Stimulated activated CD4-positive, alpha-beta T cell treated with anti-CD3 and anti-CD28 coated beads, Interleukin-12 subunit alpha, Interleukin-12 subunit beta, amount 100 ng/mL, for 4 hours (primary cell): ENCODE results near the gene SLC1A5.
"Not testable (repeated sequence)": the region's sequence is repeated elsewhere in the genome, so short reads cannot be mapped to it uniquely, and the experiment has no call there.

Experiments used
- DNase-seq: peaks from one replicate; pipeline ENCODE4 v3.0.0-alpha.2; 2020

Gene SLC1A5

DNA sequence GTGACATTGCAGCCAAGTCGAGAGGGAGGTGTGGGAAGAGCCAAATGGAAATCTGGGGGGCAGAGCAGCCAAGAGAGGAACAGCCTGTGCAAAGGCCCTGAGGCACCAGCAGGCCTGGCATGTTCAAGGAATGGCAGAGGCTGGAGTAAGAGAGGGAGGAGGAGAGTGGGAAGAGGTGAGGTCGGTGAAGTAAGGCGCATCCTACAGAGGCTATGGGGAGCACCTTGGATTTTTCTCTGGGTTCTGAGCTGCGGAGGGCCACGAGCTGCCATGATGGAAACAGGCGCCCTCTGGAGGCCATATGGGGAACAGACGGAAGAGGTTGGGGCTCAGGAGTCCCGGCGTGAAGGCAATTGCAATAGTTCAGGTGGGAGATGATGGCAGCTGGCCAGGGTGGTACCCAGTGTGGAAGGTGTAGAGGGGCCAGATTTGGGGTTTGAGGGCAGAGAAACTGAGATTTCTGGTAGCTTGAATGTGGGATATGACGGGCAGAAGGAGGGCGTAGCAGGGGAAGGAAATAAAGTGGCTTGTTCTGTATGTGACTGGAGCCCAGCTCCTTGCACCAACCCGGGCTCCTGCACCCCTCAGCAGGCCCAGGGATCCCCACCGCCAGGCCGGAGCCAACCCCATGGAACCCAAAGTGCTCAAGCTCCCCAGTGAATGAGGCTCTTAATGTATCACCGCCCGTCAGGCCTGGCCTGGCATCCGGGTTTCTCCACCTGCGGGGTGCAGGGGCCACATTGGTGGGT, 21.7 kb downstream of the SLC1A5 start:
- DNase-seq = peak; percentile 56

DNA sequence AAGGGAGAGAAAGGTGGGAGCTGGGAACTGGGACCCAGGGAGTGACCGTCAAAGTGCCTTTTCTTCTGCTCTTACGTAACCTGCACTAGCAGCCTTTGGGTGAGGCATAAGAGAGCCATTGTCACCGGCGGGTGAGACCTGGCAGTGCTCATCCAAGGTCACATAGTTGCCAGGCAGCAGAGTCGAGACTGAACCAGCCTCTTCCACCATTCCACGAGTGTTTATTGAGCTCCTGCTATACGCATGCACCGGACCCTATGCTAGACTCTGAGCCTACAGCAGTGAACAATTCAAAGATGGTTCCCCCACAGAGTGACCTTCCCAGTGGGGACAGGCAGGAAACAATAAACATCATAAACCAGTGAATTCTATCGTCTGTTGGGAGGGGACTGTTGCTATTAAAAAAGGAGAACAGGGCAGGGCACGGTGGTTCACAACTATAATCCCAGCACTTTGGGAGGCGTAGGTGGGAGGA, 23.5 kb downstream of the SLC1A5 start:
- DNase-seq = no peak

DNA sequence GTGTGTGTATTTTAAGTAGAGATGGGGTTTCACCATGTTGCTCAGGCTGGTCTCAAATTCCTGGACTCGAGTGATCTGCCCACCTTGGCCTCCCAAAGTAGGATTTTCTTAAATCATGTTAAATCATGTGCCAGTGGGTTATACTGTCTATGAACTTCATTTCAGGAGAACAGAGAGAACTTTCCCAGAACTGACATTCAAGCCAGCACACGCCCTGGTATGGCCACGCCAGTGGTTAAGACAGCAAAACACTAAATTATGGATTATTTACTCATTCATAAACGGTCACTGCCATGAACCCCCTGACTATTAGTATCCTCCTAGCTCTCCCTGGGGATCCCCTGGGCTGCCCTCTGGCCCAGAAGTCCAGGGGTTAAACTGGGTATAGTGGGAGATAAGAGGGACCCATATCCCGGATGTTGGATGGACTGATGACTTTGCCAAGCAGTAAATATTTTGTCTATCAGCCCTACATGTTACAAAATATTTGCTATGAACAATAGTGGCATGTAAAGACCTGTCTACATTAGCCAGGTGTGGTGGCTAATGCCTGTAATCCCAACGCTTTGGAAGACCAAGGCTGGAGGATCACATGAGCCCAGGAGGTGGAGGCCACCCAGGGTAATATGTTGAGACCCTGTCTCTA, 26.0 kb downstream of the SLC1A5 start:
- no peak for DNase-seq

DNA sequence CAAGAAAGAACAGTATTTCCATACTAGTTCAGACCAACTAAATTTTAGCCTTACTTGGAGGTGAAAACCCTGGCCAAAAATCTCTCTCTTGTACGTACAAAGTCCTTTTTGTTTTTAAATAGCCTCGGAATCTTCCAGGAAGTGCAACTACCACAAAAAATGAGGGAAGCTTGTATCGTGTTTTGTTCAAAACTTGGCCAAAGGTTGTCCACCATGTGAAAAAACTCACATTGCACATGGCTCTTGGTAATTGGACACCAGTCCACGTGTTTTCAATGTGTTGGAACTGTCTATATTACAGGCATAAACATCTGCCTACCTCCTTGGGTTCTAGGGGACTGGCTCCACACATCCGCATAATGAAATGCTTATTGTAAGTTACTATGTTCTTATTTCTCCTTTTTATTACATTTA, 27.0 kb downstream of the SLC1A5 start:
- no peak for DNase-seq

DNA sequence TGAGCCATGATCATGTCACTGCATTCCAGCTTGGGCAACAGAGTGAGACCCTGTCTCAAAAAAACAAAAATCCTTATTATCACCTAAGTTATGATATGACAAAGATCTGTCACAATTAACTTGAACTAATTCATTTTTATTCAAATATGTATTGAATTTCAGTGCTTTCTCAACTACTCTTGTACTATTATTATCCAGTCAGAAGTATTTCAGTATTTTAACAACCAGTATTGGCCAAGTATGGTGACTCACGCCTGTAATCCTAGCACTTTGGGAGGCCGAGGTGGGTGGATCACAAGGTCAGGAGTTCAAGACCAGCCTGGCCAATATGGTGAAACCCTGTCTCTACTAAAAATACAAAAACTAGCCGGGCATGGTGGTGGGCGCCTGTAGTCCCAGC, 27.5 kb downstream of the SLC1A5 start:
- not testable (repeated sequence) for DNase-seq

DNA sequence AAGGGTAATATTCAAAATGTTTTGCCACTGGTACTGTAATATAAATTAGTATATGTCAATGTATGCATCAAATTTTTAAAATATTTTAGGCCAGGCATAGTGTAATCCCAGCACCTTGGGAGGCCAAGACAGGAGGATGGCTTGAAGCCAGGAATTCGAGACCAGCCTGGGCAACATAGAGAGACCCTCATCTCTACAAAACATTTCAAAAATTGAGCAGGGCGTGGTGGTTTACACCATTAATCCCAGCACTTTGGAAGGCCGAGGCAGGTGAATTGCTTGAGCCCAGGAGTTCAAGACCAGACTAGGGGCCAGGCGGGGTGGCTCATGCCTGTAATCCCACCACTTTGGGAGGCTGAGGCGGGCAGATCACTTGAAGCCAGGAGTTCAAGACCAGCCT, 28.0 kb downstream of the SLC1A5 start:
- DNase-seq = no peak

DNA sequence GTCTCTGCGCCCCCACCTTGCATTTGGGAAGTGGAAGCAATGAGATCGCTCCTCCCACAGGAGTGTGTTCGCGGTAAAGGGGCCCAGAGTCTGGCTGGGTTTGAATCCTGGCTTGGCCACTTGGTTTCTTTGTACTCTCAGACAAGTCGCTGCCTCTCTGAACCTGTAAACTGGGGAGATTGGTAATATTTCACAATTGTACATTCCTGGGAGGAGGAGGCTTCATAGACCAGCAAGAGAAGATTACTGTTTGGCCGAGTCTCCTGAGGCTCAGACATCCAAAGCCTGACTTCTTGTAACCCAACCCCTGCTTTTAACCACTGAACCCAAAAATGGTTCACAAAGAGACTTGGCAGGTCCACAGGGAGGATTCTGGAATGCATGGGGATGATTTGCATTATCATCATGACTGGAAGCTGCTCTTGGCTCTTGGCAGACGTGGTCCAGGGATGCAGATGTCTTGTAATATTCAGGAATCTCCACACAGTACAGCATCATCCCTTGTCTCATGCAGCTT, 28.5 kb downstream of the SLC1A5 start:
- DNase-seq = no peak

DNA sequence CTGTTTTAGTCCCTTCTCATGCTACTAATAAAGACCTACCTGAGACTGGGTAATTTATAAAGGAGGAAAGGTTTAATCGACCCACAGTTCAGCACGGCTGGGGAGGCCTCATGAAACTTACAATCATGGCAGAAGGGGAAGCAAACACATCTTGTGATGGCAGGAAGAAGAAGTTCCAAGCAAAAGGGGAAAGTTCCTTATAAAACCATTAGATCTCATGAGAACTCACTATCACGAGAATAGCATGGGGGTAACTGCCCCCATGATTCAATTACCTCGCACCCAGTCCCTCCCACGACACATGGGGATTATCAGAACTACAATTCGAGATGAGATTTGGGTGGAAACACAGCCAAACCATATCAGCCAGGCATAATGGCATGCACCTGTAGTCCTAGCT, 29.2 kb downstream of the SLC1A5 start:
- DNase-seq = no peak

DNA sequence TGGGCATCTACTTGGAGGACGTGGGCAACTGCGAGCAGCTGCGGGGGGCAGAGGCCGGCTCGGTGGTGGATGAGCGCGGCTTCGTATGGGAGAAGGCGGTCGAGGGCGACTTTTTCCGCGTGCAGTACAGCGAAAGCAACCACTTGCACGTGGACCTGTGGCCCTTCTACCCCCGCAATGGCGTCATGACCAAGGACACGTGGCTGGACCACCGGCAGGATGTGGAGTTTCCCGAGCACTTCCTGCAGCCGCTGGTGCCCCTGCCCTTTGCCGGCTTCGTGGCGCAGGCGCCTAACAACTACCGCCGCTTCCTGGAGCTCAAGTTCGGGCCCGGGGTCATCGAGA, 31.9 kb downstream of the SLC1A5 start:
- DNase-seq = no peak

DNA sequence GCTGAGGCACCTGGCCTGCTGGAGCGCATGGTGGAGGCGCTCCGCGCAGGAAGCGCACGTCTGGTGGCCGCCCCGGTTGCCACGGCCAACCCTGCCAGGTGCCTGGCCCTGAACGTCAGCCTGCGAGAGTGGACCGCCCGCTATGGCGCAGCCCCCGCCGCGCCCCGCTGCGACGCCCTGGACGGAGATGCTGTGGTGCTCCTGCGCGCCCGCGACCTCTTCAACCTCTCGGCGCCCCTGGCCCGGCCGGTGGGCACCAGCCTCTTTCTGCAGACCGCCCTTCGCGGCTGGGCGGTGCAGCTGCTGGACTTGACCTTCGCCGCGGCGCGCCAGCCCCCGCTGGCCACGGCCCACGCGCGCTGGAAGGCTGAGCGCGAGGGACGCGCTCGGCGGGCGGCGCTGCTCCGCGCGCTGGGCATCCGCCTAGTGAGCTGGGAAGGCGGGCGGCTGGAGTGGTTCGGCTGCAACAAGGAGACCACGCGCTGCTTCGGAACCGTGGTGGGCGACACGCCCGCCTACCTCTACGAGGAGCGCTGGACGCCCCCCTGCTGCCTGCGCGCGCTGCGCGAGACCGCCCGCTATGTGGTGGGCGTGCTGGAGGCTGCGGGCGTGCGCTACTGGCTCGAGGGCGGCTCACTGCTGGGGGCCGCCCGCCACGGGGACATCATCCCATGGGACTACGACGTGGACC, 32.4 kb downstream of the SLC1A5 start:
- DNase-seq = no peak

DNA sequence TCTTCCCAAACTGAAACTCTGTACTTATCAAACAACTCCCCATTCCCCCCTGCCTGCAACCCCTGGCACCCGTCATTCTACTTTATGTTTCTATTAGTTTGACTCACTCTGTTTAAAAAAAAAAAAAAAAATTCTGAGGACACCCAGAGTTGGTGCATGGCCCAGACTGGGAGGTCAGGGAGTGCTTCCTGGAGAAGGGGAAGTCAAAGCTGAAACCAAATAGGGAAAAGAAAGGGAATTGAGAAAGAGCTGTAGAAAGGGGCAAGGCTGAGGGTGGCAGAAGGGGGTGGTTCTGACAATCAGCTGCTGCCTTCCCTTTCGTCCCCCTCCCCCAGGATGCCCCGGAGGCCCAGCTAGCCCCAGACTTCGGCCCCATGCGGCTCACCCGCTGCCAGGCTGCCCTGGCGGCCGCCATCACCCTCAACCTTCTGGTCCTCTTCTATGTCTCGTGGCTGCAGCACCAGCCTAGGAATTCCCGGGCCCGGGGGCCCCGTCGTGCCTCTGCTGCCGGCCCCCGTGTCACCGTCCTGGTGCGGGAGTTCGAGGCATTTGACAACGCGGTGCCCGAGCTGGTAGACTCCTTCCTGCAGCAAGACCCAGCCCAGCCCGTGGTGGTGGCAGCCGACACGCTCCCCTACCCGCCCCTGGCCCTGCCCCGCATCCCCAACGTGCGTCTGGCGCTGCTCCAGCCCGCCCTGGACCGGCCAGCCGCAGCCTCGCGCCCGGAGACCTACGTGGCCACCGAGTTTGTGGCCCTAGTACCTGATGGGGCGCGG, 33.1 kb downstream of the SLC1A5 start:
- DNase-seq = no peak

DNA sequence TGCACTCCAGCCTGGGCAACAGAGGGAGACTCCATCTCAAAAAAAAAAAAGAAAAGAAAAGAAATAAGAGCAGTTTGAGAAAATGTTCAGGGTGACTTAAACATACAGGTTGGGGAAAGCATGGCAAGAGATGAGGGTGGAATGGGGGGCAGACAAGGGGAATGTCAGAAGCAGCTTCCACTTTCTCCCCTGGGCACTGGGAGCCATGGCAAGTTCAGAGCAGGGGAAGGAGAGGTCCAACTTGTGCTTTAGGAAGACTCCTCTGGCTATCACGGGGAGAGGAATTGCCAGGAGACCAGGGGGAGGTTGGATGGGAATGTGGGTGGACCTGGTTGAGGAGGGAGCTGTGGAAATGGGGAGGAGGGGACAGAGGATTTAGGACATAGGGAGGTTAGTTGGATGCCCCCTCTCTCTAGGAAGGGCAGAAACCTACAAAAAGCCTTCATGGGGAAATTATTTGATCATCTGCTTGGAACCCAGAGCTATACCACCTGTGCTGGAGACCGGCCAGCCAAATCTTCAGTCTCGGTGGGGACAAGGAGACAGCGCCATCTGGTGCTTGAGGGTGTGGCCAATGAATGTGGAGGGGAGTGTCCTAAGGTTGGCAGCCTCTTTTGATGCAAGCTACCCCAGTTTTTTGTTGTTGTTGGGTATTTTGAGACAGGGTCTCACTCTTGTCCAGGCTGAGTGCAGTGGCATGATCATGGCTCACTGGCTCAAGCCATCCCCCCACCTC, 34.8 kb downstream of the SLC1A5 start:
- DNase-seq = peak; percentile 56

DNA sequence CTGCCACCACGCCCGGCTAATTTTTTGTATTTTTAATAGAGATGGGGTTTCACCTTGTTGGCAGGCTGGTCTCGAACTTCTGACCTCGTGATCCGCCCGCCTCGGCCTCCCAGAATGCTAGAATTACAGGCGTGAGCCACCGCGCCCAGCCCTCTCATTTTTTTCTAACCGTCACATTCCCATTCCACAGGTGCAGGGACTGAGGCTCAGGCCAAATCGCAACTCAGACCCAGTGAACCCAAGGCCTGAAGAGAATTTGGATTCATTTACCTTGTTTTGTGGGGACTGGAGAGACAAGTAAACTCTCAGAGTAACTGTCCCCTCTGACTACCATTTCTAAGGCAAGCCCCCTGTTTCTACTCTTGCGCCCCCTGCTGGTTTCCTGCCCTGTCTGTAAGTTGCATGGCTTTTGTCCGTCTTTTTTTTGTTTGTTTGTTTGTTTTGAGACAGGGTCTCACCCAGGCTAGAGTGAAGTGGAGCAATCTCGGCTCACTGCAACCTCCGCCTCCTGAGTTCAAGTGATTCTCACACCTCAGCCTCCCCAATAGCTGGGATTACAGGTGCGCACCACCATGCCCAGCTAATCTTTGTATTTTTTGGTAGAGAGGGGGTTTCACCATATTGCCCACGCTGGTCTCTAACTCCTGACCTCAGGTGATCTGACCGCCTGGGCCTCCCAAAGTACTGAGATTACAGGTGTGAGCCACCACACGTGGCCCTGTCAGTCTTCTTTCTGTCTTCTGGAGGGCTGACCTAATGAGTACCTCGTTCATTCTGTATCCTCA, 39.9 kb downstream of the SLC1A5 start:
- DNase-seq = peak; percentile 80

DNA sequence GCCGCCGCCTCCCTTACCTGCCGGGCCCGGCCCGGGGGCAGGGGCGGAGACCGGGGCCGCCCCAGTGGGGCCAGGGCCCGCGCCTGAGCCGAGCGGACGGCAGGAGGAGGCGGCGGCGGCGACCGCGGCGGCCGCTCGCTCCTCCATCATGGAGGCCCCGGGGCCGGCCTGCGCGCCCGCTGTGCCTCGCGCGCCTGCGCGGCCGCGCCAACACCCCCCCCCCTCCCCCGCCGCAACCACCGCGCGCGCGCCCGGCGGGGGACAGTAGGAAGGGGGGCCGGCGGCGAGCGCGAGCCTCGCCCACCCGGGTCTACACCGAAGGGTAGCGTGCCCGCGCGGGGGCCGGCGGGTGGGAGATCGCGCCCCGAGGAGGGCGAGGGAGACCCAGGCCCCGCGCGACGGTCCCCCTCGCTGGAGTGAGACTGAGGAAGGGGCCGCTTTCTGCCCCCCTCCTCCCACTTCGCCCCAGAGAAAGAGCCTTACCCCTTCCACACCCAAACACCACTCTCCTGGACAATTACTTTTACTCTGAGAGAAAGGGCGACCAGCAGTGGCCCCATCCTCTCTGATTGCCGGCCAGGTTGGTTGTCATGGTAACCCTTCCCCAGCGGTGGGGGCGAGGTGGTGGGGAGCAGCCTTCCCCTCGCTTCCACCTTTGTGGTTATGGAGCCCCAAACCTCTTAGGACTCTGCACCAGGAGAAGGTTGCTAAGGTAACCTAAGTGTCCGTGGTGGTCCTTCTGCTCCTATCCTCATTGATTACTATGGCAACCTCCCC, 41.9 kb downstream of the SLC1A5 start, which contains the start of gene STRN4:
Gene STRN4 (minus strand): TSS at position 170 of the 777 bp plus-strand sequence. CDS start 20 bp downstream, at position 150.
- peak; percentile 66 for DNase-seq

DNA sequence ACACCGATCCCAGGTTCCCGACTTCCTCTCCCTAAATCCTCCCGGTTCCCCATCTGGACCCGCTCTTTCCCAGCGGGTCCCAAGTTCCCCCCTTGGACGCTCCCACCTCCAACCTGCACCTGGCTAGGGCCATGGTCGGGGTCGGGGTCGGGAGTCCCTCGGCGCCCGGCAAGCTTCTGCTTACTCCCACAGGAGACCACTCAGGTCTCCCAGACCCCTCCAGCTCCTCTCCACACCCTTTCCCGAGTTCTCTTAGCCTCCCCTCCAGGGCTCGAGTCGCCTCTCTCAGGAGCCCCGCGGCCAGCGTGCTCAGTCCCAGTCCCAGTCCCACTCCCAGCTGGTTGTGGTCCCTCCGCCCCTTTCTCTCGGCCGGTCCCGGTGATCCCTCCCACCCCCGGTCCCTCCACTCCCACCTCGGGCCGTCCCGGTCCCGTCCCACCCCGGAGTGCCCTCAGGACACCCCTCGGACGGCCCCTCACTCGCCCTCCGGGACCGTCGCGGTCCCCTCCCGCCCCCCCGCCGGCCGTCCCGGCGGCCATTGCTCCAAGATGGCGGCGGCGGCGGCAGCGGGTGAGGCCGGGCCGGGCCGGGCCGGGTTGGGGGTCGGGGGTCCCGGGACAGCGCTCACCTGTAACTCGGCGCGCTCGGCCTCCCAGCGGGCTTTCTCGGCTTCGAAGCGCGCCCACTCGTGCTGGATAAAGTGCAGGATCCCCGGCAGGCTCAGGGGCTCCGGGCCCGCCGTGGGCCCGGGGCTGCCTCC, 42.7 kb downstream of the SLC1A5 start, which contains the start of gene FKRP:
Gene FKRP (plus strand): TSS at position 537 of the 760 bp plus-strand sequence. CDS start 9,394 bp downstream, outside the sequence.
- DNase-seq = peak; percentile 51

DNA sequence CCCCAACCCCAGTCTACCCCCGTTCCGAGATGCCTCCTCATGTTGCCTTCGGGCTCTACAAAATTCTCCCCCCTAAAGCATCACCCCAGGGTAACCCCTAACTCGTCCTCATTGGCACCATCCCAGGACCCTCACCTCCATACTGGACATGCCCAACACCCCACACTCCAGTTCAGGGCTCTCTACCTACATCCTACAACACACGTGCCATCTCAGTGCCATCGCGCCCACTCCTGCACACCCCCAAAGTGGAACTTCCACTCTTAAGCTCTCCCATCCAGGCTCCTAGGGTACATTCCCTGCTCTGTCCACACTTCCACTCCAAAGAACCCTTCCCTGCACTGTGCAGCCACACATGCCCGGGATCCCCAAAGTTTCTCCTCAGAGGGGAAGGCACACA, 43.4 kb downstream of the SLC1A5 start:
- DNase-seq = no peak

DNA sequence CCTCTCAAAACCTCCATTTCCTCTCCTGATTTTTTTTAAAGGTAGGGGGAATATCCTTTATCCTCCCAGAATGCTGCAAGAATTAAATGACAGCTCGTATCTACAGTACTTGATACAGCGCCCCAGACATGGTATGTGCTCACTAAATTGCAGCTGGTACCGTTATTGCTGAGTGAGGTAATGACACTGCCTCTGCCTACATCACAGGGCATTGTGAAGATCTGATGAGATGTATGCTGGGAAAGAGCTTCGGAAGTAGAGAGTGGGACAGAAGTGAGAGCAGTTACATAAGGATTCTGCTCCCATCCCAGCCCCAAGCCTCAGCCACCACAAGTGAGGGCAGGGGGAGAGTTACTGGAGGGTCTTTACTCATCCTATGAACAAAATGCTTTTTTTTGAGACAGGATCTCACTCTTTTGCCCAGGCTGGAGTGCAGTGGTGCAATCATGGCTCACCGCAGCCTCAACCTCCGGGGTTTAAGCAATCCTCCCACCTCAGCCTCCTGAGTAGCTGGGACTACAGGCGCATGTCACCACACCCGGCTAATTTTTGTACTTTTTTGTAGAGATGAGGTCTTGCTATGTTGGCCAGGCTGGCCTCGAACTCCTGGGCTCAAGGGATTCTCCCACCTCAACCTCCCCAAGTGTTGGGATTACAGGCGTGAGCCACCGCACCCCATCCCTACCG, 44.2 kb downstream of the SLC1A5 start:
- no peak for DNase-seq

DNA sequence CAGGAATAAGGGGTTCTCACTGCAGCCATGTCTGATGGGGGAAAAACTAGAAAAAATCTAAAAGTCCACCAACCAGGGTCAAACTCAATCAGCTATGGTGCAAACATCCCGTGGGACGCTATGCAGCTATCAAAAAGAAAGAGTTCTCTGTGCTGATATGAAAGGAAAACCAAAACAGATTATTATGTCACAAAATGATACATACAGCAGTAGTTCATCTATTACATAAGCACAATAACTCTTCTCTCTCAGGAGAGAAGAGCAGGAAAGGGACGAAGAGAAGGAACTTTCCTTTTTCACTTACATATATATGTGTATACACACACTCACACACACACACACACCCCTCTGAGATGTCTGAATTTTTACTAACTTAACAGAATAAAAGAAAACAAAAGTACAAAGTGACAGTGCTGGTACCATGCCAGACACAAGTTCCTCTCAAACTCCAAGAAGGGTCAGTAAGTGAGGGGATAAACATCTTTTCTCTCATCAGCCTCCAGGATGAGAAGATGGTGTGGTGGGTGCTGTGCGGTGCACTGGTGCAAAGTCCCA, 45.4 kb downstream of the SLC1A5 start:
- no peak for DNase-seq

DNA sequence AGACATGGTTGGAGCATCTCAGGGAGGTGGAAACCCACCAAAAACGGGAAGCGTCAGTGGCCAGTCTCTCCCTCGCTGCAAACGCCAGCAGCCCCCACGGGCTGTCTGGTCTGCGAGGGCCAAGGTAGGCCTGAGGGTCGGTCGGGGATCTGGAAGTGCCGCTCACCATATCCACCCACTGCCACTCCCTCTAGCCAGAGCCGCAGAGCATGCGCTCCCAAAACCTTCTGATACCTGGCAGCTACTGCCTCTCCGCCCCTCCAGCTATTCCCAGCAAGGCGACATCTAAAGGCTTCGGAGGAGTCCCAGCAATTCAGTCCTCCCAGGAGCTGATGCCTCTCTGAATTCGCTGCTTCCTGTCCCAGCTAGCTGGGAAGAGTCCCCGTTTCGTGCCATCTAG, 46.9 kb downstream of the SLC1A5 start:
- no peak for DNase-seq
